BLaER1 treated with 17β-estradiol and CSF1 and Interleukin-3, amounts not matched to agents 10 nM and 100 nM (cell line): ENCODE results near the gene CYP17A1.

Experiments used
- H3K27ac ChIP-seq, 11 experiments: shearing (Covaris generic); formaldehyde crosslinking; 2 replicates each; pipeline ENCODE4 v1.8.1; 2022
- H3K27me3 ChIP-seq, 11 experiments: shearing (Covaris generic); formaldehyde crosslinking; 2 replicates each; pipeline ENCODE4 v1.8.1; 2022
- H3K36me3 ChIP-seq, 11 experiments: shearing (Covaris generic); formaldehyde crosslinking; 2 replicates each; pipeline ENCODE4 v1.8.1; 2022
- H3K4me1 ChIP-seq, 10 experiments: shearing (Covaris generic); formaldehyde crosslinking; 2 replicates each; pipeline ENCODE4 v1.8.1; 2022
- H3K4me2 ChIP-seq, 11 experiments: shearing (Covaris generic); formaldehyde crosslinking; 2 replicates each; pipeline ENCODE4 v1.8.1; 2022
- H3K4me3 ChIP-seq, 10 experiments: shearing (Covaris generic); formaldehyde crosslinking; 2 replicates each; pipeline ENCODE4 v1.8.1; 2022
- H3K9ac ChIP-seq, 11 experiments: shearing (Covaris generic); formaldehyde crosslinking; 2 replicates each; pipeline ENCODE4 v1.8.1; 2022
- H3K9me3 ChIP-seq, 11 experiments: shearing (Covaris generic); formaldehyde crosslinking; replicated peaks in 1 of 11; 2 replicates each; pipeline ENCODE4 v1.8.1; 2022
- H4K20me1 ChIP-seq, 11 experiments: shearing (Covaris generic); formaldehyde crosslinking; 2 replicates each; pipeline ENCODE4 v1.8.1; 2022
- Cebpa-rat ChIP-seq, 11 experiments: shearing (Covaris generic); IDR thresholded peaks; 2 replicates each; pipeline ENCODE4 v1.8.1; 2022

Gene CYP17A1

GRCh38 chr10:102837230-102837721 is at the start of gene CYP17A1:
TSS of gene CYP17A1 (minus strand) at chr10:102837413. CDS start at chr10:102837361, 52 bp downstream.
- H3K4me3 ChIP-seq: no peak within 1 kb of the TSS
- H3K36me3 ChIP-seq: no peaks in the 10 kb centered on the region
- no peak within 1 kb of the TSS for H3K27ac ChIP-seq
- H3K4me1 ChIP-seq: peaks cover 0 to 13% (median 0%) of the 10 kb centered on the region in 10 experiments; a peak in 8 of 20 replicates
- no peaks in the 10 kb centered on the region for H3K27me3 ChIP-seq
- H3K4me2 ChIP-seq: no peak within 1 kb of the TSS
- no peak for TF ChIP-seq Cebpa-rat (IDR thresholded peaks at IDR 0.05)
- peaks cover 17 to 39% (median 22%) of the 10 kb centered on the region in 11 experiments for H3K9me3 ChIP-seq
- H3K9ac ChIP-seq: no peak within 1 kb of the TSS
- no peaks in the 10 kb centered on the region for H4K20me1 ChIP-seq

GRCh38 chr10:102880256-102880655 is 43.0 kb upstream of the CYP17A1 start:
- peaks cover 11 to 19% (median 16%) of the 10 kb centered on the region in 10 experiments for H3K4me1 ChIP-seq
- no peaks in the 10 kb centered on the region for H3K27me3 ChIP-seq
- H3K4me2 ChIP-seq: no peak overlapping the region
- TF ChIP-seq Cebpa-rat (IDR thresholded peaks at IDR 0.05): no peak
- no peak overlapping the region for H3K9ac ChIP-seq
- H3K27ac ChIP-seq: no peak overlapping the region
- no peaks in the 10 kb centered on the region for H3K9me3 ChIP-seq
- H3K36me3 ChIP-seq: peaks cover 0 to 21% (median 0%) of the 10 kb centered on the region in 11 experiments; a peak in 6 of 22 replicates
- no peaks in the 10 kb centered on the region for H4K20me1 ChIP-seq
- no peak overlapping the region for H3K4me3 ChIP-seq

GRCh38 chr10:102878629-102879028 is 41.4 kb upstream of the CYP17A1 start:
- no peaks in the 10 kb centered on the region for H3K9me3 ChIP-seq
- no peak for TF ChIP-seq Cebpa-rat (IDR thresholded peaks at IDR 0.05)
- peaks cover 11 to 23% (median 17%) of the 10 kb centered on the region in 10 experiments for H3K4me1 ChIP-seq
- peak overlapping the region; percentile 3 to 72 (median 60); a peak in 19 of 22 replicates for H3K4me2 ChIP-seq
- H3K27ac ChIP-seq: peak overlapping the region in 4 of 11 experiments; percentile 4 to 51 (median 8); a peak in 4 of 22 replicates
- no peaks in the 10 kb centered on the region for H3K27me3 ChIP-seq
- peaks cover 0 to 21% (median 4%) of the 10 kb centered on the region in 11 experiments; a peak in 7 of 22 replicates for H3K36me3 ChIP-seq
- H4K20me1 ChIP-seq: no peaks in the 10 kb centered on the region
- H3K9ac ChIP-seq: peak overlapping the region in 2 of 11 experiments; percentile 3 to 5; a peak in 2 of 22 replicates
- no peak overlapping the region; a peak in 1 of 20 replicates for H3K4me3 ChIP-seq

- no peaks in the 10 kb centered on the region for H4K20me1 ChIP-seq
- no peak overlapping the region for H3K4me3 ChIP-seq
- no peaks in the 10 kb centered on the region for H3K9me3 ChIP-seq
- no peak overlapping the region for H3K4me2 ChIP-seq
- no peak overlapping the region for H3K27ac ChIP-seq
- peaks cover 0 to 27% (median 4%) of the 10 kb centered on the region in 11 experiments; a peak in 7 of 22 replicates for H3K36me3 ChIP-seq
- no peak for TF ChIP-seq Cebpa-rat (IDR thresholded peaks at IDR 0.05)
- H3K9ac ChIP-seq: no peak overlapping the region
- H3K27me3 ChIP-seq: no peaks in the 10 kb centered on the region
- peaks cover 17 to 40% (median 27%) of the 10 kb centered on the region in 10 experiments for H3K4me1 ChIP-seq
Measured at GRCh38 chr10:102876747-102877153, 39.5 kb upstream of the CYP17A1 start.

- Histone ChIP-seq H3K4me3 (no peak overlapping the region), H4K20me1 (no peaks in the 10 kb centered on the region), H3K27ac (peak overlapping the region in 5 of 11 experiments; percentile 20 to 56 (median 27); a peak in 4 of 22 replicates), H3K4me2 (peak overlapping the region; percentile 42 to 97 (median 70)), H3K4me1 (peaks cover 15 to 56% (median 44%) of the 10 kb centered on the region in 10 experiments), H3K9me3 (no peaks in the 10 kb centered on the region), H3K9ac (no peak overlapping the region; a peak in 1 of 22 replicates), H3K27me3 (no peaks in the 10 kb centered on the region; a peak in 1 of 22 replicates), H3K36me3 (peaks cover 0 to 25% (median 0%) of the 10 kb centered on the region in 11 experiments; a peak in 5 of 22 replicates)
- no peak for TF ChIP-seq Cebpa-rat (IDR thresholded peaks at IDR 0.05)
Measured at GRCh38 chr10:102872163-102872562, 35.0 kb upstream of the CYP17A1 start.

GRCh38 chr10:102870221-102870620 is 33.0 kb upstream of the CYP17A1 start:
- peak overlapping the region; percentile 97 to 100 (median 98) for H3K4me2 ChIP-seq
- peak overlapping the region in 7 of 11 experiments; percentile 59 to 78 (median 76); a peak in 10 of 22 replicates for H3K27ac ChIP-seq
- H4K20me1 ChIP-seq: no peaks in the 10 kb centered on the region
- H3K4me3 ChIP-seq: peak overlapping the region; percentile 51 to 74 (median 62); a peak in 19 of 20 replicates
- H3K9me3 ChIP-seq: no peaks in the 10 kb centered on the region
- no peak for TF ChIP-seq Cebpa-rat (IDR thresholded peaks at IDR 0.05)
- H3K36me3 ChIP-seq: peaks cover 0 to 14% (median 6%) of the 10 kb centered on the region in 11 experiments; a peak in 8 of 22 replicates
- H3K27me3 ChIP-seq: no peaks in the 10 kb centered on the region; a peak in 1 of 22 replicates
- peaks cover 15 to 56% (median 44%) of the 10 kb centered on the region in 10 experiments for H3K4me1 ChIP-seq
- H3K9ac ChIP-seq: peak overlapping the region in 10 of 11 experiments; percentile 67 to 84 (median 78); a peak in 16 of 22 replicates

- TF ChIP-seq Cebpa-rat (IDR thresholded peaks at IDR 0.05): no peak
- no peaks in the 10 kb centered on the region; a peak in 1 of 22 replicates for H3K27me3 ChIP-seq
- peak within 1 kb of the TSS; percentile 67 to 84 (median 77) for H3K9ac ChIP-seq
- H3K27ac ChIP-seq: peak within 1 kb of the TSS in 9 of 11 experiments; percentile 40 to 78 (median 74); a peak in 18 of 22 replicates
- peaks cover 15 to 56% (median 44%) of the 10 kb centered on the region in 10 experiments for H3K4me1 ChIP-seq
- peak within 1 kb of the TSS; percentile 51 to 74 (median 62) for H3K4me3 ChIP-seq
- no peaks in the 10 kb centered on the region for H3K9me3 ChIP-seq
- H3K4me2 ChIP-seq: peak within 1 kb of the TSS; percentile 97 to 100 (median 98)
- peaks cover 0 to 14% (median 6%) of the 10 kb centered on the region in 11 experiments; a peak in 6 of 22 replicates for H3K36me3 ChIP-seq
- no peaks in the 10 kb centered on the region for H4K20me1 ChIP-seq
Measured at GRCh38 chr10:102869258-102870198, 32.3 kb upstream of the CYP17A1 start, which contains the start of gene AS3MT. TSS of gene AS3MT (plus strand) at chr10:102869470. CDS start at chr10:102869593, 123 bp downstream.

- Histone ChIP-seq H4K20me1 (no peaks in the 10 kb centered on the region), H3K4me1 (peaks cover 15 to 52% (median 42%) of the 10 kb centered on the region in 10 experiments), H3K9ac (peak overlapping the region; percentile 67 to 84 (median 77); a peak in 21 of 22 replicates), H3K4me2 (peak overlapping the region; percentile 97 to 100 (median 98)), H3K4me3 (peak overlapping the region; percentile 51 to 74 (median 62)), H3K36me3 (peaks cover 0 to 12% (median 6%) of the 10 kb centered on the region in 11 experiments; a peak in 8 of 22 replicates), H3K27ac (peak overlapping the region in 8 of 11 experiments; percentile 59 to 78 (median 75); a peak in 11 of 22 replicates), H3K9me3 (no peaks in the 10 kb centered on the region), H3K27me3 (no peaks in the 10 kb centered on the region; a peak in 1 of 22 replicates)
- TF ChIP-seq Cebpa-rat (IDR thresholded peaks at IDR 0.05): no peak
Measured at GRCh38 chr10:102868911-102869257, 31.7 kb upstream of the CYP17A1 start.
